NCI-H2107 treated with DMSO at 0.1 percent for 48 hours (cell line): ENCODE measurements around the gene DNAJB9.
A peak's percentile ranks its signal among the peaks of the same experiment; 100 is the strongest.

Source experiments
- DNase-seq: peaks from one replicate; lab custom pipeline; 2025; ENCODE audit not compliant: unreplicated experiment; lab: John Stamatoyannopoulos, UW

The DNAJB9 gene

DNA sequence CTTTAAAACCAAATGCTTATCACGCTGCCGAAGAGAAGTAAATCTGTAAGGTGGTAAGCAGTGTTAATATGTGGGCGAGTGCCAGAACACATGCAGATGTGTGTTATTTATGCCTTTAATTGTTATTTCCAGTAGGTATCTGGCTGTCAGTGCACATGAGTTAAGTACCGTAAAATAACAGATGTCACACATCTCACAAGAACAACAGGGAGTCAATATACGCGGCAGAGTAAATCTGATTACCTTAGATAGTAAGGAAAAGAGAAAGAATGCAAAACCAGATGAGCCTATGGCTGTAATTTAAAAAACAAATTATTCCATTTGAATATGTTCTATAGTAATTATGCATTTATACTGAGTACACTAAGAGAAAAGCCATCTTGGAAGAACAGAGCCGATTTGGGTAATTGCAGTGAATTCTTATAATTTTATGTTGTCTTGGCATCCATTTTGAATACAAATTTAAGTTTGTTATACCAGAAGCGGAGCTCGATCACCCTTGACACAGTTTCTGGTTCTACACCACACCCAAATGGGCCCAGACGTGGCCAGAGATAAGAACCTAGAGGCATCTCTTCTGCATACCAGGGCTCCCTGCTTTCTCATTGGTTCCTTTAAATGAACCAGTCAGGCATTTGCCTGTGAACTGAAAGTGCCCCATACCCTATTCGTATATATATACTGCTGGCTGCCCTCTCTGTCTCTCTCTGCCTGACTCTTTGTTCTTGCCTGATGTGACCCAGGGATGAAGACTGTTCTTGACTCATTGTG is 34.8 kb downstream of the DNAJB9 start:
- no peak for DNase-seq

- peak; percentile 71 for DNase-seq
Observed at GRCh38 chr7:108605559-108606201, 36.0 kb downstream of the DNAJB9 start.

DNA sequence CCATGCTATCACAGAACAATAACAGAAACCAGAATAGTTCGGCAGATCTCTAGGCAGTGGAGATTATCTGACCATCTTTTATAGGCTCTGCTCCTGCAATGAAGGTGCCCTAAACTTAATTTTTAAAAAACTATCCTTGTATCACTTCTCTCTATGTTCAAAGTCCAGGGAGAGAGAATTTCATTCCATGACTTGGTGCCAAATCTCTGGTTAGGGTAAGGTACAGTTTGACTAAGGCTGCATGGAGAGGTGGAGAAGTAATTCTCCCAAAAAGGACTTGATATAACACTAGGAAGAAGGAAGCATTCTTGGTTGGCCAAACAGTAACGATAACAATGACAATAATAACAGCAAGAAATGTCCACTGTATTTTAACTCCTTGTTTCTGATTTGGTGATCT is 40.0 kb downstream of the DNAJB9 start:
- no peak for DNase-seq

- DNase-seq = no peak
Observed at GRCh38 chr7:108611268-108611667, 41.6 kb downstream of the DNAJB9 start.

DNA sequence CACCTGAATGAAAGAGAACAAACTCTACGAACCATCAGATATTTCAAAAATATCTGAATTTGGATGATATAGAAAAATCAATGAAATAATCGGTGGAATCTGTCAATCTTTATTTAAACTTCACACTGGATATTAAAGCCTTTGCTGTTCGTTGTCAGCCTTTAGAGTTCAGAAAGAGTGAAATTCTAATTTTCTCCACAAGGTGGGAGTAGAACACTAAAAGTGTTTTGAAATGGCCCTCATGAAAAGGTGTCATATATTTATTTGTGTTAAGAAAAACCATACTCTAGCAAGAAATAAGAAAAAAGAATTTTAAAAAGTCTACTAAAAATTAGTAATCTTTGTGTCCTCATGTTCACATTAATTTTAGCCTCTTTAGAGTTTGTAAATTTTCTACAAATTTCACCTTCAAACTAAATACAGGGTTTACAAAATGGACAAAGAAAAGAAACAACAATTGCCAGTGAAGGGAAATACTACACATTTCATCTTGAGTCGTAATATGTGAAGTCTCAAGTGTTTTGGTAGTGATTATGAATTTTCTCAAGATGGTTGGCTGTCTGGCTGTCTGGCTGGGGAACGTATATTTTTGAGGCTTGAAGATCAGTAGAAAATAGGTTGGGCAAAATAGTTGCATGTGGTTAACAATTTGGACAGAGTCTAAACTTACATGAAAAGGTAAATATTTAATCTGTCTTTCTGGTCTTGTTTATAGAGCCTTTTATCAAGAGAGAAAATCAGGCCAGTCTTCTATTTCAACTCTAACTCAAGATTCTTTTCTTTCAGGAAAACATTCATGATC is 43.7 kb downstream of the DNAJB9 start:
- DNase-seq = peak; percentile 44

- no peak for DNase-seq
Observed at GRCh38 chr7:108613949-108614381, 44.3 kb downstream of the DNAJB9 start.

DNA sequence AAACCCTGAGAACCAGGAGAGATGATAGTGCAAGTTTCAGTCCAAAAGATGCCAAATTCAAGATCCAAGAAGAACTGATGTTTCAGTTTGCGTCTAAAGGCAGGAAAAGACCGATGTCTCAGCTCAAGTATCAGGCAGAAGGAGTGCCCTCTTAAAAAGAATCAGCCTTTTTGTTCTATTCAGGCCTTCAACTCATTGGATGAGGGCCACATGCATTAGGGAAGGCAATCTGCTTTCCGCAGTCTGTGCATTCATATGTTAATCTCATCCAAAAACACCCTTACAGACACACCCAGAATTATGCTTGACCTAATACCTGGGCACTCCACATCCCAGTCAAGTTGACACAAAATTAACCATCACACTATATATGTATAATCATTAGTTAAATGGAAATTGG is 45.2 kb downstream of the DNAJB9 start:
- no peak for DNase-seq

- no peak for DNase-seq
Observed at GRCh38 chr7:108618056-108618455, 48.4 kb downstream of the DNAJB9 start.

DNA sequence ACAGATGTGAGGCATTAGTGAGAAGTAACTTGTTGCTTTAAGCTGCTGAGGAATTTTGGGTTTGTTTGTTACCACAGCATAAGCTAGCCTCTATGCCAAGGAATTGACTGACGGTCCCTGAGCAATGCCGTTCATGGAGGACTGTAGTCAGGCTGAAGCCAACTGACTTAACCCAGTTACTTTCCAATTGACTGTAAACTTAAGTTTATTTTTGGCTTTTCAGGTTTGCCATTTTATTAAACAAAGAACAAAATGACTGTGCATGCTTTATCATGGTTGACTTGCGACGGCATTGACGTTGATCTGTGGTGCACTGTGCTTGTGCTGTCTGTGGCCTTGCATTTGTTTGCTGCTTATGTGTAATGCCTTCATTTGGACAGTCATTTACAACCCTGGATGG is 53.5 kb downstream of the DNAJB9 start:
- DNase-seq = no peak
